Muscle layer of duodenum (tissue), 2 donors: ENCODE results near the gene EGR4.
"Not testable (repeated sequence)": the region's sequence is repeated elsewhere in the genome, so short reads cannot be mapped to it uniquely, and the experiment has no call there.

ENCODE experiments used
- H3K27ac ChIP-seq: one replicate; pipeline ENCODE4 v1.7.0; 2013; ENCODE audit warnings: mild to moderate bottlenecking, low read length
- H3K27me3 ChIP-seq: one replicate; pipeline ENCODE4 v1.7.0; 2013; ENCODE audit warnings: low read depth, mild to moderate bottlenecking, control low read depth, low read length
- H3K36me3 ChIP-seq, 2 donors: one replicate each; pipeline ENCODE4 v1.7.0; 2013; ENCODE audit warnings: low read length in 2 of 2, control low read depth in 1 of 2, mild to moderate bottlenecking in 1 of 2; ENCODE audit not compliant: insufficient read depth in 2 of 2, control insufficient read depth in 1 of 2
- H3K4me1 ChIP-seq, 2 donors: one replicate each; pipeline ENCODE4 v1.7.0; 2013; ENCODE audit warnings: low read length in 2 of 2, mild to moderate bottlenecking in 2 of 2, control low read depth in 1 of 2, moderate library complexity in 1 of 2; ENCODE audit not compliant: insufficient read depth in 2 of 2, control insufficient read depth in 1 of 2
- H3K4me3 ChIP-seq, 2 donors: one replicate each; pipeline ENCODE4 v1.7.0; 2013; ENCODE audit warnings: low read length in 2 of 2, low read depth in 1 of 2, mild to moderate bottlenecking in 1 of 2
- H3K9me3 ChIP-seq, 2 donors: one replicate each; pipeline ENCODE4 v1.7.0; 2013; ENCODE audit warnings: low read length in 2 of 2, control low read depth in 1 of 2, mild to moderate bottlenecking in 1 of 2; ENCODE audit not compliant: control insufficient read depth in 1 of 2
- donor health status: healthy.

Gene EGR4

GRCh38 chr2:73268830-73269685, 24.3 kb downstream of the EGR4 start:
- peak overlapping the region in 1 of 2 donors; percentile 58 for H3K4me3 ChIP-seq
- H3K27ac ChIP-seq, result no peak overlapping the region
- peaks cover 8% of the 10 kb centered on the region for H3K27me3 ChIP-seq
- no peaks in the 10 kb centered on the region for H3K36me3 ChIP-seq
- peaks cover 0 to 9% of the 10 kb centered on the region in 2 donors for H3K4me1 ChIP-seq
- no peaks in the 10 kb centered on the region for H3K9me3 ChIP-seq

GRCh38 chr2:73268366-73268829, 24.9 kb downstream of the EGR4 start:
- peak overlapping the region in 1 of 2 donors; percentile 58 for H3K4me3 ChIP-seq

DNA sequence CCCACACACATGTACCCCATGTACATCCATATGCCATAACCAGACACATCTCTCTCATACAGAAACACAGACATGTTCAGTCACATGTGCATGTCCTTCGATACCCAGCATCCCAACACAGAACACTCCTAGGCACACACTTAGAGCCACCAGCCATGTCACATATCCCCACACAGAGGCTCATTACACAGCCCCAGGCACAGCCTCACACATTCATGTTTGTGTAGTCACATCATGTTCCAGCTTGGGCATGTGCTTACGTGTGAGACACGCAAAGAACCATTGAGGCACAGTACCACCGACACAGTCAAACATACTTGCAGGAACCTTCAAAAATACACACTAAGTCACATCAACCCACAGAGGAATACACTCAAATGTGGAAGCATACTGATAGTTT, 26.3 kb downstream of the EGR4 start:
- peaks cover 8% of the 10 kb centered on the region for H3K27me3 ChIP-seq

More at GRCh38 chr2:73268366-73268829, 24.9 kb downstream of the EGR4 start:
- Histone ChIP-seq H3K4me1 (peaks cover 0 to 9% of the 10 kb centered on the region in 2 donors), H3K9me3 (no peaks in the 10 kb centered on the region), H3K27ac (no peak overlapping the region), H3K36me3 (no peaks in the 10 kb centered on the region), H3K27me3 (peaks cover 8% of the 10 kb centered on the region)

GRCh38 chr2:73266061-73266901, 27.1 kb downstream of the EGR4 start:
- Histone ChIP-seq H3K9me3 (no peaks in the 10 kb centered on the region), H3K27ac (no peak overlapping the region), H3K4me1 (peaks cover 0 to 9% of the 10 kb centered on the region in 2 donors), H3K27me3 (peaks cover 8% of the 10 kb centered on the region), H3K36me3 (no peaks in the 10 kb centered on the region), H3K4me3 (no peak overlapping the region)

More for the DNA sequence above, 26.3 kb downstream of the EGR4 start:
- no peak overlapping the region for H3K4me3 ChIP-seq
- no peak overlapping the region for H3K27ac ChIP-seq
- H3K4me1 ChIP-seq, result peaks cover 0 to 9% of the 10 kb centered on the region in 2 donors
- no peaks in the 10 kb centered on the region for H3K36me3 ChIP-seq
- no peaks in the 10 kb centered on the region for H3K9me3 ChIP-seq

DNA sequence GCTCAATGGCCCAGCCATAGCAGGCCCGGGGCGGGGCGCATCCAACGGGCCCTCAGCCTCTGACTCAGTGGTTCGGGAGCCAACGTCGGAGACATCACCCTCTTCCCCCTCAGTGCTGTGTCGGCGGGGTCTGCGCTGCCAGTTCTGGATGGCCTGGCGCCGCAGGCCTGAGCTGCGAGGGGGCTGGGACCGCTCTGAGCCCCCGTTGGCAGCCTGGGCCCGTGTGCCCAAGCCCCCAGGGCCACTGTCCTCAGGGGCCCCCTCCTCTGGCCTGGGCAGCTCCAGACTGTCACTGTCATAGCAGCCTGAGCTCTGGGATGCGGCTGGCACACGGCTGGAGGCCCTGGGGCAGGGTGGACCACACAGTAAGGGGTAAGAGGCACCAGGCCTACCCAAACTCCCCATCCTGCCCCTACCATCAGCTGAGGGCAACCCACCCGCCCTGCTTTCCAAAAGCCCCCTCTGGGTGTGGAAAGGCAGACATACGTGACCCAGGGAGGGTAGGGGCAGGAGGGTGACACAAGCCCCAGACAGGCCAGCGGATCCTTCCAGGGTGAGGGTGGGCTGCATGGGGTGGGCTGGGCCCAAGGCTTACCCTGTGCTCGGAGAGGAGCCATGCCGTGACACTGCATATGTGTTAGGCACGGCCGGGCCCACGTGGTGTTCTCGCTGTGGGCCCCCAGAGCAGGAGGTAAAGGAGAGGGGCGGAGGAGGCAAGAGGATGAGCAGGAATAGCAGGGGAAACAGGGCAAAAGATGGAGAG, 27.9 kb downstream of the EGR4 start:
- Histone ChIP-seq H3K9me3 (no peaks in the 10 kb centered on the region), H3K36me3 (no peaks in the 10 kb centered on the region), H3K4me1 (peaks cover 0 to 9% of the 10 kb centered on the region in 2 donors), H3K27me3 (peaks cover 8% of the 10 kb centered on the region), H3K4me3 (no peak overlapping the region), H3K27ac (no peak overlapping the region)

GRCh38 chr2:73264783-73265182, 28.6 kb downstream of the EGR4 start:
- Histone ChIP-seq H3K36me3 (no peaks in the 10 kb centered on the region), H3K27me3 (peaks cover 8% of the 10 kb centered on the region), H3K4me3 (no peak overlapping the region), H3K4me1 (peaks cover 0 to 9% of the 10 kb centered on the region in 2 donors), H3K9me3 (no peaks in the 10 kb centered on the region), H3K27ac (no peak overlapping the region)

- Histone ChIP-seq H3K4me3 (no peak overlapping the region), H3K4me1 (peaks cover 0 to 9% of the 10 kb centered on the region in 2 donors), H3K9me3 (no peaks in the 10 kb centered on the region), H3K36me3 (no peaks in the 10 kb centered on the region), H3K27ac (no peak overlapping the region), H3K27me3 (peaks cover 8% of the 10 kb centered on the region)
Observed at GRCh38 chr2:73264332-73264606, 29.1 kb downstream of the EGR4 start.

DNA sequence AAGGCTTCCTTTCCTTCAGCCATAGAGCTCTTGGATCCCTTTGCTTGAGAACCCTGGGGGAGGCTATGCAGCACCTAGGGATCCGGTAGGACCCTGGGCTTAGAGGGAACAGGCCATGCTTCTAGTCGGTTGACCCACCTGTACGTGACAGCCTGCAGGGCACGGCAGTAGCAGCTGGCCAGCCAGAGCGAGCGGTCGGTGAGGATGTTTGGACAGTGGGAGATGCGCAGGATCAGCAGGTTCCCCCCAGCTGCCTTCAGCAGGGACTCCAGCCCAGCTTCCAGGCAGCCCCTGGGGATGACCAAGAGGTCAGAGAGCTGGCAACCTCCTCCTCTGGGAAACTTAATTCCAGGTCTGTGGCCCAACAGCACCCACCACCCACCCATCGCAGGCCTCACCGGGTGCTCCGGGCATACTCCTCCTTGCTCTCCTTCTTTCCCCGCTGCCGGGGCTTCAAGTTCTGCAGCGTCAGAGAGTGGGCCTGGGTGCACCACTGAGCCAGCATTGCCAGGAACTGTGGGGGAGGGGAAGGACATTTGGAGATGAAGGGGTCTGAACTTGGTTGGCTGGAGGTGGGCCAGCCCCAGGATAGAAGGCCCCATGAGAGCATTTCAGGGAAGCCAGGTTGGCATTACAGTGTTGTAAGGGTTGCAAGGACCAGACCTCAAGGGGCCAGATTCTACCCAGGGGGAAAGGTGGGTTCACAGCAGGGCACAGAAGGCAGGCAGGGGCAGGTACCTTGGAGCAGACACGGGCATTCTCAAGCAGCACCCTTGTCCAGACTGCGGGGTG, 29.6 kb downstream of the EGR4 start:
- H3K4me1 ChIP-seq, result peaks cover 0 to 5% of the 10 kb centered on the region in 2 donors
- H3K27me3 ChIP-seq, result peaks cover 8% of the 10 kb centered on the region
- H3K9me3 ChIP-seq, result no peaks in the 10 kb centered on the region
- H3K4me3 ChIP-seq, result no peak overlapping the region
- H3K36me3 ChIP-seq, result no peaks in the 10 kb centered on the region
- no peak overlapping the region for H3K27ac ChIP-seq

GRCh38 chr2:73262691-73263429, 30.5 kb downstream of the EGR4 start:
- not testable (repeated sequence) for H3K4me1 ChIP-seq, H3K27me3 ChIP-seq, H3K4me3 ChIP-seq, H3K27ac ChIP-seq, H3K9me3 ChIP-seq, H3K36me3 ChIP-seq

- H3K4me1 ChIP-seq, result no peaks in the 10 kb centered on the region
- no peaks in the 10 kb centered on the region for H3K36me3 ChIP-seq
- no peak overlapping the region for H3K4me3 ChIP-seq
- no peak overlapping the region for H3K27ac ChIP-seq
- H3K9me3 ChIP-seq, result no peaks in the 10 kb centered on the region
- H3K27me3 ChIP-seq, result no peaks in the 10 kb centered on the region
Observed at GRCh38 chr2:73262108-73262651, 31.2 kb downstream of the EGR4 start.
